ENCODE results near the gene CLDN18.
A peak's percentile ranks its signal among the peaks of the same experiment; 100 is the strongest.

CLDN18 gene

DNA sequence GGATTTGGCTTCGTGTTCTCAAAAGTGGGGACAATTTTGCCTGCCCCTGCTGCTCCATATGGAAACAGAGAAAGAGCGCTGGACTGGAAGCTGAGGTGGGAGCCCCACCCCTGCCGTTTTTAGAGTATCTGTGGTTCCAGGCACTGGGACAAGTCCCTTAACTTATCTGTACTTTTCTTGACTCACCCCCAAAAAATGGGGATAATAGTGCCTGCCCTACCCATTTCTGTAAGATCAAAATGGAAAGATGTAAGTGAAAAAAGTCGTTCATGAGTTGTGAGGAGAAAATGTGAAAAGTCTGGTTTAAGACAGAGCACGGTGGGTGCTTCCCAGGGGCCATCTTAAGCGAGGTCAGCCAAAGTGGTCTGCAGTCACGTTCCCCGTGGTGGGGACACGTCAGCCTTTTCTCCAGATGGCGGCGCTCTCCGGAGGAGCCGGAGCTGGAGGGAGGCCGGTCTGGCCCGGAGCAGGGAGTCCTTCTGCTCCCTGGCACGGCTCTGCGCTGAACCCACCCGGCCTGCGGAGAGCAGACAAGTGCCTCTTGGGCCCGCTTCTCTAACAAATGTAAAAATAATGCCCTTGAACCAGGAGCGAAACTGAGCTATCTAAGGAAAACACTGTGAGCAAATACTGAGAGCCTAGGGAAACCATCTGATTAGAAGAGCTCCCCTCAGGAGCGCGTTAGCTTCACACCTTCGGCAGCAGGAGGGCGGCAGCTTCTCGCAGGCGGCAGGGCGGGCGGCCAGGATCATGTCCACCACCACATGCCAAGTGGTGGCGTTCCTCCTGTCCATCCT is at the start of gene CLDN18:
CLDN18 (plus strand) TSS at position 690 of the 797 bp plus-strand sequence; CDS start at position 751, 61 bp downstream.
- no peak for DNase-seq

- DNase-seq = no peak
These were observed 47.7 kb upstream of the CLDN18 start for GRCh38 chr3:137962251-137962650.

DNA sequence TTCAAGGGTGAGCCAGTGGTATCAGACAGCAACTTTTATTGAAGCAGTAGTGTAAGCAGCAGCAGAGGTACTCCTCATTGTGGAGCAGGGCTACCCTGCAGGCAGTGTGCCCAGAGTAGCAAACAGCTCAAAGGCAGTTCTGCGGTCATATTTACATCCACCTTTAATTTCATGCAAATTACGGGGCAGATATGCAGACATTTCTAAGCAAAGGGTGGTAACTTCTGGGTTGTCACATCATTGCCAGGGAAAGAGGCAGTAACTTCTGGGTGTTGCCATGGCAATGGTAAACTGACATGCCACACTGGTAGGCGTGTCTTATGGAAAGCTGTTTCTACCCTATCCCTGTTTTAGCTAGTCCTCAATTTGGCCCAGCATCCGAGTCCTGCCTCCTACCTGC is 46.5 kb upstream of the CLDN18 start:
- DNase-seq = no peak

DNA sequence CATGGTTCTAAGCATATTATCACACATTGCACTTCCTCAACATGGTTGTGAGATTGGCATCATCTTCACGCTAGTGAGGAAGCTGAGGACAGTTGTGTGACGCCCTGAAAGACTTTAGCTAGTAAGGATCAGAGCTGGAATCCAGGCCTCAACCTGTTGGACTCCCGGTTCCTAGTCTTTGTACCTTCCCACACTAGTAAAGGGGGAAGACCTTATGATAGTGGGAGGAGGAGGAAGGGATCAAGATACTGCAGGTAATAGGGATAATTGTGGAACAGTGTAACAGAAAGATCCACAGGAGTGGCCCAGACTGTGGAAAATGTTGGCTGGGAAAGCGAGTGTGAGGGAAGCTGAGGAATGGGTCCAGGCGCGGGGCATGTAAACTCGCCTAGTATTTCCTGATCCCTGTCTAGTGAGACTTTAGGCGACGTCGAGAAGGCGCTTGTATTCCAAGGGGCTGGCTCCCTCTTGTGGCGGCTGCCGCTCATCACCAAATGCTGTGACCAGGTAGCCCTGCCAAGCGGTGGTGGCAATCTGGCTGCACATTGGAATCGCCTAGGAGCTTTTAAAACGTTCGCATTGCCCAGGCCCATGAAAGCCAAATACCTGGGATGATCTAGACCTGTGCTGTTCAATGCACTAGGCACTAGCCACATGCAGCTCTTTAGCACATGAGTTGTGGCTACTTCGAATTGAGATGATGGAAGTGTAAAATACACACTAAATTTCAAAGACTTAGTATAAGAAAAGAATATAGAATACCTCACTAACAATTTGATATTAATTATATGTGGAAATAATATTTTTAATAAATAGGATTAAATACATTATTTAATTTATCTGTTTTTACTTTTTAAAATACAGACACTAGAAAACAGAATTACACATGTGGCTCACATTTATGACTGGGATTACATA is 38.8 kb upstream of the CLDN18 start:
- peak; percentile 42 for DNase-seq

DNA sequence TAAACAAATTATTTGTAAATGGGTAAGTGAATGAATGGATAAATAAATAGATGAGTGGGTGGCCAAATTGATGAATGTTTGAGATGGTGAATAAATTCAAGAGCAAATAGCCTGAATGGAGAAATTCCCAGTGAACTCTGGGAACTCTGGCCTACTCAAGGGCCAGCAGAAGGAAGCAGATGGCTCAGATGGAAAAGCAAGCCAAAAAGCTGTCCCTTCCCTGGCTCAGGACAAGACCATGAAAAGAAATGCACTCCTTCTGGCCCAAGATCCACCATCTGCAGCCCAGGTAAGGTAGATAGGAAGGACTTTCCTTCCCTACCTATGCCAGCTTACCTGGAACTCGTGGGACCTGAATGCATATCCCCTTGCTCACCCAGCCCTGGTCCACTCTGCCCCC is 37.6 kb upstream of the CLDN18 start:
- no peak for DNase-seq

- DNase-seq = no peak
These were observed 31.6 kb upstream of the CLDN18 start for GRCh38 chr3:137978328-137978727.

GRCh38 chr3:137987723-137988122 is 22.2 kb upstream of the CLDN18 start:
- DNase-seq = no peak

DNA sequence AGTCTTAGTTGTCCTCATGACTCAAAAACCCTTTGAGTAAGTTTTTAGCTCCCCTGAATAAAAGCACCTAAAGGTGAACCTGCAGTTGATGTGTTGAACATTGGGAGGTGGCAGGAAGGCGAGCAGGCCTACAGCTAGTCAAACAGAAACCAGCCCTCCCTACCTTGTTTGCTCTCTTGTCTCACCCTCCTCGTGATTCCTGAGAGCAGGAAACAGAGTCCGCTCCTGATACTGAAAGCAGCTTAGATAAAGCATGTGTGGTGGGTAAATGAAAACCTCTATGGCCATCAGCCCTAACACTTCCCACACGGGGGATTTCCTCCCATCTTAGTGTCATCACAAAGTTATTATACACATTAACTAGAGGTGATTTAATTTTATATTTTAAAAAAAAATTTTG is 21.8 kb upstream of the CLDN18 start:
- DNase-seq = no peak

GRCh38 chr3:137988982-137989381 is 21.0 kb upstream of the CLDN18 start:
- no peak for DNase-seq

GRCh38 chr3:137990427-137990826 is 19.5 kb upstream of the CLDN18 start:
- no peak for DNase-seq

GRCh38 chr3:137992592-137992991 is 17.4 kb upstream of the CLDN18 start:
- no peak for DNase-seq

DNA sequence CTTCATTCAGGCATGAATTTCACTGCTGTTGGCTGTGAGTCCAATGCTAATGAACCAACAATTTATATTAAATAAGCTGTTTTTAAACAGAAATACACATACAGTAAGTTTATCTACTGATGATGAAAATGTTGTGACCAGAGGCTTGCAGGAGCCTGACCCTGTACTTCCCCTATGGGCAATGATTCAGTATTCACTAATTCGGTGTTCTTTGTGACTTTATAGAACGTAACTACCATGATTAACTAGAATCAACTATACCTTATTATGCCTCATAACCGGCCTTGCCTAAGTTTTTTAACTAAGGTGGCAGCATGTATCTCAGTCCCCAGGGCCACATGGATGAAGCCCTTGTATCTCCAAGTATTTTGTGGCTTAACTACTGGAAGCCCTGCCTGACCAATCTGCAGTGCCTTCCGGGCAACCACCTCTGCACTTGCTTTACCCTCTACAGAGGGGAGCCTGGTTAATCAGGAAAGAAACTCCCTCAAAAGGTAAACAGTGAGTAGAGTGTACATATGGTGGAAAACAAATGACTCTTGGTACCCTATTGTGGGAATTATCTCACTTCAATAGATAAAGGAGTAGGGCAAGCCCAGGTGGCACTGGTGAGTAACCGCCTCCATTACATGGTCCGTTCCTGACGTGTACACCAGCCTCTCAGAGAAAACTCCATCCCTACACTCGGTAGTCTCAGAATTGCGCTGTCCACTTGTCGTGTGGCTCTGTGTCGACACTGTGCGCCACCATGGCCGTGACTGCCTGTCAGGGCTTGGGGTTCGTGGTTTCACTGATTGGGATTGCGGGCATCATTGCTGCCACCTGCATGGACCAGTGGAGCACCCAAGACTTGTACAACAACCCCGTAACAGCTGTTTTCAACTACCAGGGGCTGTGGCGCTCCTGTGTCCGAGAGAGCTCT is 11.6 kb upstream of the CLDN18 start:
- DNase-seq = no peak

DNA sequence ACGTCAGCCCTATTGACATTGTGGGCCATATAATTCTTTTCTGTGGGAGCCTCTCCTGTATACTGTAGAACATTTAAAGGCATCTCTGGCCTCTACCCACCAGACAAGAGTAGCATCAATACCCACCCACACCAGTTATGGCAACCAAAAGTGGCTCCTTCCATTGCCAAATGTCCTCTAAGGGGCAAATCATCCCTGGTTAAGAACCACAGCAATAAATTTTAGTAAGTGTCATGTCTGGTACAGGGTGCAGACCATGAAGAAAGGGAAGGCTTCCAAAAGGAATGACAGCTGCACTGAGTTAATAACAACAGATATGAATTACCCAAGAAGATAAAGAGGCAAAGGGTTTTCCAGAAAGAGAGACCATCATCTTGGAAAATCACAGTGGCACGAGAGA is 6.9 kb upstream of the CLDN18 start:
- DNase-seq = no peak

DNA sequence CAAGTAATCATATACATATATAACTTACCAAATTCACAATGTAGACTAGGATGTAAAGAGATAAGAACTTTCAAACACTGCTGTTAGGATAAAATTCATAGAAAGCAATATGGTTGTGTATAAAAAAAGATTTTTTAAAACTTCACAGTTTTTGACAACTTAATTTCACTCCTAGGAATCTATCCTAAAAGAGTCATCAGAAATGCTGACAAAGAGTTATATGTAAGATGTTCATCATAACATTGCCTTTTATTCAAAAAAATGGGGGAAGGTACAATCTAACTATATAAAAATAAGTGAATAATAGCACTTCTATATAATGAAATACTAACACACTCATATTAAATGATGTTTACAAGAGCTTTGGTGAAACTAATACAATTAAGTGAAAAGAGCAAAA is 4.3 kb upstream of the CLDN18 start:
- no peak for DNase-seq

DNA sequence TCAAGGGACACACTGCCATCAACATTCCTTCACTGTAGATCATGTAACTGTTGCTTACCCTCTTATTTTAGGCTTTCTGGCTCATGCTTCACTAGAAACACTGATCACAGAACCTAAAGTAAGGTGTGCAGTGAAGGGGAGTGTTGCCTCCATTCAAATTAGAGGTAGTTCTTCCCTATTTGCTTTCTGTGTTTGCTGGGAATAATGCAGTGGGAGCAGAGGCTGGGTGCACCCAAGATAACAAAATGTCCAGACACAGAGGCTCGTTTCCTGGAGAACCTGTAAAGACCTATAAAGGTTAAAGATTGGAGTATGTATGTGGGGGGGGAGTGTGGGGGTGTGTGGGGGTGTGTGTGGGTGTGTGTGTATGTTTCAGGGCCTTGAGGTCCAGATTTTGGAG is 2.1 kb upstream of the CLDN18 start:
- no peak for DNase-seq

DNA sequence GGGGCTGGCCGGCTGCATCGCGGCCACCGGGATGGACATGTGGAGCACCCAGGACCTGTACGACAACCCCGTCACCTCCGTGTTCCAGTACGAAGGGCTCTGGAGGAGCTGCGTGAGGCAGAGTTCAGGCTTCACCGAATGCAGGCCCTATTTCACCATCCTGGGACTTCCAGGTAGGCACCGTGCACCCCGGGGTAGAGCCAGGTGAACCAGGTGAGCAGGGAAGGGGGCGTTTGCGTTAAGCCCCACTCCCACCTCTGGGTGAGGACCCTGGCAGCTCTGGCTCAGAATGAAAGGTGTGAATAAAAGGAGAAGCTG is 267 bp downstream of the CLDN18 start:
- no peak for DNase-seq

DNA sequence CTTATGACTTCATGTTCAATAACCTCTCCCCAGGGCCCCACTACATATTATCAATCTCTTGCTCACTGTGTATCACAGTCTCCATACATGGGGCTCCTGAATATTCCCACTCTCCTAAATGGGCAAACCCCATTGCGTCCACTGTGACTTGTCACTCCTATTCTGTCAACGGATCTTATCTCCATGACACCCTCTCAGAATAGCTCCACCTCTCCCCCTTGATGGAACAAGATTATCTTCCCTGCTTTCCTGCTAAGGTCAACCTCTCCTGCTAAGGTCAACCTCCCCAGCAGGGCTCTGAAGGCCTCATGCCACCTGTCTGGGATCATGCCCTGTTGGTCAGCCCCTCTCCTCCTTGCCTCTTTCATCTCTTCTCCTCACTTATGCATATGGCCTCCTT is 1.8 kb downstream of the CLDN18 start:
- DNase-seq = no peak

GRCh38 chr3:138012526-138012925 is 2.6 kb downstream of the CLDN18 start:
- DNase-seq = no peak

DNA sequence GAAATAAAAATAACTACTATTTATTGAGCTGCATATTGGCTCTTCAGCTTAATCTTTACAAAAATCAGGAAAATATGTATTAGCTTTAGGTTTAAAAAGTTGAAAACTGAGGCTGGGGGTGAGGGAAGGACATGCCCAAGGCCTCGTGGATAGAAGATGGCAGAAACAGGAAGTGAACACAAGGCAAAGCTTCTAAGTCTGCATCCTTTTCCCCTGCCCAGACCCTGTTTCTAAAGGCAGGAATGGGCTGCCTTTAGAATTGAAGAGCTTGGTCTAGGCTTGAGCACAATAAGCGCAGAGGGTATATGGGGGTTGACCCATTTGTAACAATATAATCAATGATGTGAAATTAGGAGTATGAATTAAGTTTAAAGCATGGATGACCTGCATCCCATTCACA is 6.1 kb downstream of the CLDN18 start:
- DNase-seq = no peak

- DNase-seq = no peak
These were observed 9.5 kb downstream of the CLDN18 start for GRCh38 chr3:138019281-138020069.

GRCh38 chr3:138023754-138024153 is 13.8 kb downstream of the CLDN18 start:
- no peak for DNase-seq

GRCh38 chr3:138025553-138025952 is 15.6 kb downstream of the CLDN18 start:
- no peak for DNase-seq

All from CD4-positive, alpha-beta T cell treated with Interleukin-6 for 4 hours (primary cell).